SJSA1 (cell line): ENCODE data around the gene ADPRHL1. TPM values are rescaled to one million over a fixed set of nuclear protein-coding genes. Genes with fewer than 3 reads are reported as not detected.
"Not testable (repeated sequence)": the region's sequence is repeated elsewhere in the genome, so short reads cannot be mapped to it uniquely, and the experiment has no call there.

Source experiments
- DNase-seq, 2 experiments: peaks; one replicate each; pipeline ENCODE4 v3.0.0-alpha.2; 2015 to 2020; ENCODE audit warnings: low spot score in 2 of 2, low read depth in 1 of 2
- H3K27ac ChIP-seq: fragments of 250-450 bp; sonication (Bioruptor Pico); 2 replicates; pipeline ENCODE4 v1.5.1; 2020; ENCODE audit warnings: mild to moderate bottlenecking, moderate library complexity
- H3K27me3 ChIP-seq: fragments of 250-450 bp; sonication (Bioruptor Pico); replicated peaks from 2 replicates; pipeline ENCODE4 v1.5.1; 2020; ENCODE audit warnings: mild to moderate bottlenecking, moderate library complexity
- H3K36me3 ChIP-seq: fragments of 250-450 bp; sonication (Bioruptor Pico); 2 replicates; pipeline ENCODE4 v1.5.1; 2020; ENCODE audit warnings: mild to moderate bottlenecking
- H3K4me1 ChIP-seq: fragments of 250-450 bp; sonication (Bioruptor Pico); replicated peaks from 2 replicates; pipeline ENCODE4 v1.6.1; 2021; ENCODE audit warnings: mild to moderate bottlenecking
- H3K4me3 ChIP-seq: fragments of 250-450 bp; sonication (Bioruptor Pico); 2 replicates; pipeline ENCODE4 v1.5.1; 2020; ENCODE audit warnings: mild to moderate bottlenecking
- H3K9me3 ChIP-seq: fragments of 250-450 bp; sonication (Bioruptor Pico); replicated peaks from 2 replicates; pipeline ENCODE4 v1.5.1; 2020; ENCODE audit warnings: mild to moderate bottlenecking
- total RNA-seq: library from RNA; depleted of rRNA; stranded (reverse); fragments of >200 nt; shearing (Covaris generic); gene quantifications from 2 replicates; pipeline ENCODE4 v1.2.3, GENCODE V29; 2014

Gene ADPRHL1
- total RNA-seq, 1 experiment from 2014 or later: 10.5 TPM

GRCh38 chr13:113373811-113374485 lies 79.3 kb downstream of the ADPRHL1 start:
- DNase-seq: no peak
- H3K36me3 ChIP-seq: no peaks in the 10 kb centered on the region
- H3K27me3 ChIP-seq: 0 out of 2 replicates have a peak, but pooled peaks cover 3% of the 10 kb centered on the region
- no peak overlapping the region for H3K27ac ChIP-seq
- no peaks in the 10 kb centered on the region for H3K9me3 ChIP-seq
- no peaks in the 10 kb centered on the region for H3K4me1 ChIP-seq
- H3K4me3 ChIP-seq: no peak overlapping the region

- not testable (repeated sequence) for H3K36me3 ChIP-seq, DNase-seq, H3K27me3 ChIP-seq, H3K4me3 ChIP-seq, H3K27ac ChIP-seq, H3K9me3 ChIP-seq, H3K4me1 ChIP-seq
Measured at GRCh38 chr13:113371701-113372100, 81.6 kb downstream of the ADPRHL1 start.

GRCh38 chr13:113371061-113371460 lies 82.2 kb downstream of the ADPRHL1 start:
- no peak for DNase-seq
- no peaks in the 10 kb centered on the region for H3K27me3 ChIP-seq

GRCh38 chr13:113369881-113370280 lies 83.4 kb downstream of the ADPRHL1 start:
- no peaks in the 10 kb centered on the region for H3K36me3 ChIP-seq
- H3K4me1 ChIP-seq: no peaks in the 10 kb centered on the region
- no peak overlapping the region for H3K4me3 ChIP-seq
- no peak for DNase-seq
- H3K27ac ChIP-seq: no peak overlapping the region
- no peaks in the 10 kb centered on the region for H3K9me3 ChIP-seq
- H3K27me3 ChIP-seq: 0 out of 2 replicates have a peak, but pooled peaks cover under 1% of the 10 kb centered on the region

More at GRCh38 chr13:113371061-113371460, 82.2 kb downstream of the ADPRHL1 start:
- no peaks in the 10 kb centered on the region for H3K9me3 ChIP-seq
- H3K36me3 ChIP-seq: no peaks in the 10 kb centered on the region
- no peak overlapping the region for H3K27ac ChIP-seq
- H3K4me1 ChIP-seq: no peaks in the 10 kb centered on the region
- no peak overlapping the region for H3K4me3 ChIP-seq

- no peak overlapping the region for H3K4me3 ChIP-seq
- DNase-seq: no peak
- no peak overlapping the region for H3K27ac ChIP-seq
- H3K27me3 ChIP-seq: 0 out of 2 replicates have a peak, but pooled peaks cover 5% of the 10 kb centered on the region
- no peaks in the 10 kb centered on the region for H3K36me3 ChIP-seq
- no peaks in the 10 kb centered on the region for H3K9me3 ChIP-seq
- H3K4me1 ChIP-seq: no peaks in the 10 kb centered on the region
Measured at GRCh38 chr13:113369189-113369588, 84.1 kb downstream of the ADPRHL1 start.

GRCh38 chr13:113368353-113368752 lies 84.9 kb downstream of the ADPRHL1 start:
- not testable (repeated sequence) for H3K4me1 ChIP-seq, H3K4me3 ChIP-seq, H3K27ac ChIP-seq, H3K36me3 ChIP-seq, H3K9me3 ChIP-seq, DNase-seq
- peaks cover 10% of the 10 kb centered on the region for H3K27me3 ChIP-seq

GRCh38 chr13:113367771-113368170 lies 85.5 kb downstream of the ADPRHL1 start:
- Histone ChIP-seq H3K27me3 (peaks cover 15% of the 10 kb centered on the region), H3K36me3 (no peaks in the 10 kb centered on the region), H3K4me3 (no peak overlapping the region), H3K27ac (no peak overlapping the region), H3K4me1 (peaks cover 4% of the 10 kb centered on the region; the same call in 1 of the 2 replicates), H3K9me3 (no peaks in the 10 kb centered on the region)
- DNase-seq: no peak

GRCh38 chr13:113367020-113367560 lies 86.2 kb downstream of the ADPRHL1 start:
- H3K36me3 ChIP-seq: no peaks in the 10 kb centered on the region
- no peaks in the 10 kb centered on the region for H3K9me3 ChIP-seq
- H3K27me3 ChIP-seq: peaks cover 15% of the 10 kb centered on the region
- H3K4me3 ChIP-seq: no peak overlapping the region
- no peak overlapping the region for H3K27ac ChIP-seq
- no peak for DNase-seq
- peaks cover 4% of the 10 kb centered on the region; the same call in 1 of the 2 replicates for H3K4me1 ChIP-seq

- peaks cover 4% of the 10 kb centered on the region; the same call in 1 of the 2 replicates for H3K4me1 ChIP-seq
- H3K27me3 ChIP-seq: peaks cover 15% of the 10 kb centered on the region
- no peak overlapping the region for H3K27ac ChIP-seq
- no peak for DNase-seq
- no peaks in the 10 kb centered on the region for H3K36me3 ChIP-seq
- H3K4me3 ChIP-seq: no peak overlapping the region
- H3K9me3 ChIP-seq: no peaks in the 10 kb centered on the region
Measured at GRCh38 chr13:113365971-113366588, 87.2 kb downstream of the ADPRHL1 start.

GRCh38 chr13:113365583-113365970 lies 87.7 kb downstream of the ADPRHL1 start:
- DNase-seq: no peak
- Histone ChIP-seq H3K27ac (no peak overlapping the region), H3K4me3 (no peak overlapping the region), H3K27me3 (peaks cover 15% of the 10 kb centered on the region), H3K4me1 (peaks cover 4% of the 10 kb centered on the region; the same call in 1 of the 2 replicates), H3K36me3 (no peaks in the 10 kb centered on the region), H3K9me3 (no peaks in the 10 kb centered on the region)

- no peaks in the 10 kb centered on the region for H3K9me3 ChIP-seq
- peaks cover 4% of the 10 kb centered on the region; the same call in 1 of the 2 replicates for H3K4me1 ChIP-seq
- H3K36me3 ChIP-seq: no peaks in the 10 kb centered on the region
- no peak for DNase-seq
- no peak overlapping the region for H3K27ac ChIP-seq
- H3K4me3 ChIP-seq: no peak overlapping the region
- H3K27me3 ChIP-seq: peaks cover 15% of the 10 kb centered on the region
Measured at GRCh38 chr13:113364901-113365582, 88.2 kb downstream of the ADPRHL1 start.

- Histone ChIP-seq H3K4me3 (no peak overlapping the region), H3K27me3 (peaks cover 15% of the 10 kb centered on the region), H3K36me3 (no peaks in the 10 kb centered on the region), H3K27ac (no peak overlapping the region), H3K9me3 (no peaks in the 10 kb centered on the region), H3K4me1 (peaks cover 4% of the 10 kb centered on the region; the same call in 1 of the 2 replicates)
- DNase-seq: no peak
Measured at GRCh38 chr13:113364311-113364889, 88.9 kb downstream of the ADPRHL1 start.

- no peak for DNase-seq
- Histone ChIP-seq H3K27me3 (peaks cover 15% of the 10 kb centered on the region), H3K4me3 (no peak overlapping the region), H3K4me1 (peaks cover 4% of the 10 kb centered on the region; the same call in 1 of the 2 replicates), H3K9me3 (no peaks in the 10 kb centered on the region), H3K36me3 (no peaks in the 10 kb centered on the region), H3K27ac (no peak overlapping the region)
Measured at GRCh38 chr13:113361406-113361805, 91.9 kb downstream of the ADPRHL1 start.
